PC-3 (cell line): ENCODE measurements around the gene UGGT2. TPM values are rescaled to one million over a fixed set of nuclear protein-coding genes. Genes with fewer than 3 reads are reported as not detected.

Experiments
- ATAC-seq: fragments of 200-7000 bp; cut with Tn5 transposase; 2 replicates; pipeline ENCODE4 v1.9.1; 2020; ENCODE audit warnings: mild to moderate bottlenecking, moderate library complexity
- BruUV-seq: library from RNA; stranded (reverse); fragments of 400-500 nt; replicated peaks from 2 replicates; lab custom pipeline; 2021; lab: Mats Ljungman, UMichigan
- CTCF ChIA-PET: fragments of 300-600 bp; sonication (Branson Sonifier 250); formaldehyde crosslinking; loops from one replicate; lab custom pipeline; 2022; ENCODE audit warnings: antibody characterized with exemption; lab: Charles Lee
- POLR2A ChIA-PET: fragments of 300-600 bp; sonication (Branson Sonifier 250); formaldehyde crosslinking; loops from one replicate; lab custom pipeline; 2022; ENCODE audit warnings: antibody characterized with exemption; ENCODE audit not compliant: unreplicated experiment; lab: Charles Lee
- DNase-seq: peaks from one replicate; pipeline ENCODE4 v3.0.0-alpha.2; 2015
- H2AFZ ChIP-seq: fragments of 300-600 bp; sonication (generic); 2 replicates; pipeline ENCODE4 v1.6.0; 2016; ENCODE audit warnings: antibody characterized with exemption, low read length
- H3F3A ChIP-seq: fragments of 300-600 bp; sonication (generic); one replicate; pipeline ENCODE4 v1.6.0; 2017; ENCODE audit warnings: antibody characterized with exemption, low read length, control low read depth, mild to moderate bottlenecking; ENCODE audit not compliant: unreplicated experiment
- H3K27ac ChIP-seq: fragments of 300-600 bp; sonication (generic); 2 replicates; pipeline ENCODE4 v1.5.1; 2016; ENCODE audit warnings: mild to moderate bottlenecking, low read length
- H3K27me3 ChIP-seq: fragments of 300-600 bp; sonication (generic); 2 replicates; pipeline ENCODE4 v1.6.1; 2016; ENCODE audit warnings: low read length, mixed read lengths
- H3K36me3 ChIP-seq: fragments of 300-600 bp; sonication (generic); 2 replicates; pipeline ENCODE4 v1.6.1; 2016; ENCODE audit warnings: low read depth, mixed run types, low read length, mixed read lengths
- H3K4me1 ChIP-seq: fragments of 300-600 bp; sonication (generic); 2 replicates; pipeline ENCODE4 v1.5.1; 2016; ENCODE audit warnings: low read length; ENCODE audit not compliant: insufficient read depth
- H3K4me2 ChIP-seq: fragments of 300-600 bp; sonication (generic); 2 replicates; pipeline ENCODE4 v1.6.0; 2016; ENCODE audit warnings: low read length
- H3K4me3 ChIP-seq: fragments of 300-600 bp; sonication (generic); 2 replicates; pipeline ENCODE4 v1.5.1; 2016; ENCODE audit warnings: mild to moderate bottlenecking, low read length, mixed read lengths
- H3K79me2 ChIP-seq: fragments of 300-600 bp; sonication (generic); 2 replicates; pipeline ENCODE4 v1.6.1; 2017; ENCODE audit warnings: low read length, mixed read lengths
- H3K9ac ChIP-seq: fragments of 300-600 bp; sonication (generic); 2 replicates; pipeline ENCODE4 v1.6.0; 2016; ENCODE audit warnings: mild to moderate bottlenecking, low read length
- H3K9me2 ChIP-seq: fragments of 300-600 bp; sonication (generic); replicated peaks from 2 replicates; pipeline ENCODE4 v1.6.1; 2016; ENCODE audit warnings: mixed run types, low read length, mixed read lengths
- H3K9me3 ChIP-seq: fragments of 300-600 bp; sonication (generic); 2 replicates; pipeline ENCODE4 v1.6.1; 2016; ENCODE audit warnings: low read length, mixed read lengths
- H4K20me1 ChIP-seq: fragments of 300-600 bp; sonication (generic); 2 replicates; pipeline ENCODE4 v1.6.1; 2016; ENCODE audit warnings: low read length, mixed read lengths
- EZH2 ChIP-seq: fragments of 300-600 bp; sonication (generic); IDR thresholded peaks from one replicate; pipeline ENCODE4 v1.6.1; 2017; ENCODE audit warnings: antibody characterized with exemption, mild to moderate bottlenecking, low read length; ENCODE audit not compliant: unreplicated experiment
- EZH2phosphoT487 ChIP-seq: fragments of 300-600 bp; sonication (generic); IDR thresholded peaks from 2 replicates; pipeline ENCODE4 v1.6.1; 2018; ENCODE audit warnings: mild to moderate bottlenecking, antibody characterized with exemption, low read length, borderline replicate concordance
- intact Hi-C: fragments of 100-400 bp; cut with micrococcal nuclease; formaldehyde crosslinking; loops from 2 replicates; pipeline ENCODE4 v1.9.0; 2023
- total RNA-seq: library from RNA; depleted of rRNA; stranded (reverse); fragments of >200 nt; gene quantifications from 2 replicates; pipeline ENCODE4 v1.2.3, GENCODE V29; 2014
- TF ChIP-seq, protein P1 (sequence below): fragments of 300-600 bp; sonication (generic); conservative IDR thresholded peaks from 2 replicates; pipeline ENCODE4 v1.5.1; 2017; ENCODE audit warnings: antibody characterized with exemption, low read depth, mild to moderate bottlenecking, low read length

Gene UGGT2
- total RNA-seq, 1 experiment from 2014 or later, result 24.3 TPM

DNA sequence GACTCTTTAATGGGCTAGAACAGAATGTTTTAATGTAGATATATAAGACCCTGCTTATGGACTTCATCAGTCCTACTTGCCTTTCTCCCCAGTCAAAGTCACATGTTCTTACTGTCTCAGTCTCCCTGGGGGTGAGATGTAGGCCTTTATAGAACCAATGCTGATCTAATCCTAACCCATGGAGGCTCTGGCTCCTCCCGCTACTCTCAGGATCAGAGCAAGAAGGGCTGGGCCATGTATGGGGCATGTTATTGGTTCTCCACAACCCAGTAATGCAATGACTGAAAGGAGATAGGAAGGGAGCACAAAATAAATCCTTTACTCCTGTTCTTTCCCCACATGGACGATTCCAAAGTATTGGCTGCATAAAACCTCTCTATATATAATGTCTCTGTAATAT lies 82.3 kb downstream of the UGGT2 start:
- intact Hi-C loops, result no loop called here
- TF ChIP-seq, protein P1, sequence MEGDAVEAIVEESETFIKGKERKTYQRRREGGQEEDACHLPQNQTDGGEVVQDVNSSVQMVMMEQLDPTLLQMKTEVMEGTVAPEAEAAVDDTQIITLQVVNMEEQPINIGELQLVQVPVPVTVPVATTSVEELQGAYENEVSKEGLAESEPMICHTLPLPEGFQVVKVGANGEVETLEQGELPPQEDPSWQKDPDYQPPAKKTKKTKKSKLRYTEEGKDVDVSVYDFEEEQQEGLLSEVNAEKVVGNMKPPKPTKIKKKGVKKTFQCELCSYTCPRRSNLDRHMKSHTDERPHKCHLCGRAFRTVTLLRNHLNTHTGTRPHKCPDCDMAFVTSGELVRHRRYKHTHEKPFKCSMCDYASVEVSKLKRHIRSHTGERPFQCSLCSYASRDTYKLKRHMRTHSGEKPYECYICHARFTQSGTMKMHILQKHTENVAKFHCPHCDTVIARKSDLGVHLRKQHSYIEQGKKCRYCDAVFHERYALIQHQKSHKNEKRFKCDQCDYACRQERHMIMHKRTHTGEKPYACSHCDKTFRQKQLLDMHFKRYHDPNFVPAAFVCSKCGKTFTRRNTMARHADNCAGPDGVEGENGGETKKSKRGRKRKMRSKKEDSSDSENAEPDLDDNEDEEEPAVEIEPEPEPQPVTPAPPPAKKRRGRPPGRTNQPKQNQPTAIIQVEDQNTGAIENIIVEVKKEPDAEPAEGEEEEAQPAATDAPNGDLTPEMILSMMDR, result no peak
- TF ChIP-seq EZH2, result no peak
- no peak for TF ChIP-seq EZH2phosphoT487
- no peak overlapping the region for H3K4me3 ChIP-seq

DNA sequence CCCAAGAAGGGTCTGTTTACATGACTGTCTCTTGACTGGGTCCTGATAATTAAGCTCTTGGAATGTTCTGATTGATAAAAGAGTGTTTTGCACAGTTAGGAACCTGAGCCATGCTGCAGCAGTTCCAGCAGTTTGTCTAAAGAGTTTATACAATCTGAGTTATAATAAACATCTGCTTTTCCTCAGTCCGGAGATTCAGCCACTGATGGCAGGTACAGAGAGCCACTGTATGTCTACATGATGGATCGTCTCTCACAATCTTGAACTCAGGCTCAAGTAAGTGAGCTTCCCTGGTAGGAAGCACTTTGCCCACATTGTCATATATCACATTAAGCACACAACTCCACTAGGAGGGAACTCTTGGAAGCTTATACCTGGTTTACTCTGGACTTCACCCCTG lies 84.3 kb downstream of the UGGT2 start:
- Histone ChIP-seq H2AFZ (no peak overlapping the region), H3K36me3 (no peaks in the 10 kb centered on the region; the same call in 1 of the 2 replicates), H3K9me3 (no peaks in the 10 kb centered on the region), H3K9ac (no peak overlapping the region), H3F3A (no peaks in the 10 kb centered on the region), H3K9me2 (no peaks in the 10 kb centered on the region), H3K27me3 (no peaks in the 10 kb centered on the region), H4K20me1 (no peaks in the 10 kb centered on the region), H3K4me3 (no peak overlapping the region), H3K4me1 (no peaks in the 10 kb centered on the region), H3K27ac (no peak overlapping the region), H3K79me2 (no peaks in the 10 kb centered on the region), H3K4me2 (no peak overlapping the region)
- no TSS peak for BruUV-seq
- intact Hi-C loops, result no loop called here
- POLR2A ChIA-PET, result no interaction called here
- TF ChIP-seq EZH2phosphoT487, result no peak
- no peak for TF ChIP-seq EZH2
- TF ChIP-seq, protein P1, result no peak
- DNase-seq, result no peak
- ATAC-seq, result no peak
- CTCF ChIA-PET, result no interaction called here

More for the DNA sequence above, 82.3 kb downstream of the UGGT2 start:
- ChIA-PET POLR2A (no interaction called here), CTCF (no interaction called here)
- Histone ChIP-seq H3F3A (no peaks in the 10 kb centered on the region), H3K9me3 (no peaks in the 10 kb centered on the region), H3K36me3 (no peaks in the 10 kb centered on the region; the same call in 1 of the 2 replicates), H3K4me1 (no peaks in the 10 kb centered on the region), H3K4me2 (no peak overlapping the region), H4K20me1 (no peaks in the 10 kb centered on the region), H3K27ac (no peak overlapping the region), H3K27me3 (no peaks in the 10 kb centered on the region), H3K9ac (no peak overlapping the region), H2AFZ (no peak overlapping the region), H3K79me2 (no peaks in the 10 kb centered on the region), H3K9me2 (no peaks in the 10 kb centered on the region)
- DNase-seq (no peak), ATAC-seq (no peak)
- no TSS peak for BruUV-seq

DNA sequence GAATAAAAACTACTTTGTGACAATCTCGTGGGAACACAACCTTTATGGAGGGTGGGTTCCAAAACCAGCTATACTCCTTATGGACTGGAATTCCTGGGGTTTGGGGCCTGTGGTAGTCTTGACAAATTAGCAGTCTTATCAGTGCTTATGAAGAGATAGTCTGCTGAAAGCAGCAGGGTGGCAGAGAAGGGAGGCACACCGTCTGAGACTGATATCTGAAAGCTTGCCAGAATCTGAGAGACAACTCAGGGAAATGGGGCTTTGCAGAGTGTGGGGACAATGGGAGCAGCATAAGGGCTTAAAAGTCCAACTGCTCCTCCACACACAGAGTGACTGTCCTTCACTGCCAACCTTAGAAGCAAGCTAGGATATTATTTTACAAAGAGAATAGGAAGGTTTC lies 95.9 kb downstream of the UGGT2 start:
- no peak overlapping the region for H3K4me3 ChIP-seq
- intact Hi-C loops, result no loop called here
- H3K36me3 ChIP-seq, result peaks cover 4% of the 10 kb centered on the region; the same call in 1 of the 2 replicates
- no peaks in the 10 kb centered on the region for H3K27me3 ChIP-seq
- no peak for DNase-seq
- no peaks in the 10 kb centered on the region for H3K9me2 ChIP-seq
- H3K9ac ChIP-seq, result no peak overlapping the region
- H3K27ac ChIP-seq, result no peak overlapping the region
- no peaks in the 10 kb centered on the region for H3K9me3 ChIP-seq
- no peak overlapping the region for H3K4me2 ChIP-seq
- ATAC-seq, result no peak
- ChIA-PET CTCF (no interaction called here), POLR2A (no interaction called here)
- no peaks in the 10 kb centered on the region for H3K4me1 ChIP-seq
- H4K20me1 ChIP-seq, result no peaks in the 10 kb centered on the region
- TF ChIP-seq EZH2 (no peak), EZH2phosphoT487 (no peak)
- TF ChIP-seq, protein P1, result no peak
- no peak overlapping the region for H2AFZ ChIP-seq
- BruUV-seq, result no TSS peak
- H3F3A ChIP-seq, result no peaks in the 10 kb centered on the region
- no peaks in the 10 kb centered on the region for H3K79me2 ChIP-seq
